GM19035 (cell line): ENCODE measurements around the gene LCMT1.
A peak's percentile ranks its signal among the peaks of the same experiment; 100 is the strongest.
"Not testable (repeated sequence)": the region's sequence is repeated elsewhere in the genome, so short reads cannot be mapped to it uniquely, and the experiment has no call there.

Experiments
- ATAC-seq: cut with Tn5 transposase; IDR thresholded peaks from one replicate; pipeline ENCODE4 v1.9.1; 2021; ENCODE audit not compliant: unreplicated experiment

Gene LCMT1

DNA sequence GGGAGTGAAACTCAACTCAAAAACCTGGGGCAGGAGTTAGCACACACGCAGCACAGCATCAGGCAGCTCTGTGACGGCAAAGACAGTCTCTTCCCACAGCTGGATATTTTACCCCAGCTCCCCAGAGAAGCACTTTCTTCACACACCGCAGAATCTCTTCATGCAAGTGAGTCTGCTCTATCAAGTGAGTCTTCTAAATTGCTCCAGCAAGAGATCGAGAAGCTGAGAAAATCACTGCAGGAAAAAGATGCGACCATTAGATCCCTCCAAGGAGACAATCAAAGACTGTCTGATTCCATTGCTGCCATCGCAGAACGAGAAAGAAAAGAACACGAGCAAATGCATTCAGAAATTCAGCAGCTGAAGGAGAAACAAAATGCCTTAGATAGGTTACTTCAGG, 16.9 kb upstream of the LCMT1 start:
- ATAC-seq, result no peak

DNA sequence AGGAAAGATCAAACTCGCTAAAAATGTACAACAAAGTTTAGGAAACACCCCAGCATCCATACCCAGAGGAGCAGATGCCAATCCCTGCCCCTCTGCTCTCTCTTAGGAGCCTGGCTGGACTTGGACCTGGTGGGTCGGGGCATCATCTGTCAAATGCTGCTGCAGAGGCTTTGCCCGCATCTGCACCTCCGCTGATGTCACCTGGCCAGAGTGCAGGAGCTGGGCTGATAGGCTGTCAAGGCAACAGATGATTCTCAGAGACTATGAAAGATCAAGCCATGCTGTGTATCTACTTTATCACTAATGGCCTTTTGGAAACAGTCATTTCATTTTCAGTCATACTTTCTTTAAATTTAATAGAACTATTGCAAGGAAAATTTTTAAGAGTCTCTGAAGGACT, 15.9 kb upstream of the LCMT1 start:
- no peak for ATAC-seq

GRCh38 chr16:25097276-25097975, 14.1 kb upstream of the LCMT1 start:
- no peak for ATAC-seq

GRCh38 chr16:25100511-25100910, 11.0 kb upstream of the LCMT1 start:
- ATAC-seq, result no peak

GRCh38 chr16:25106567-25107465, 4.7 kb upstream of the LCMT1 start:
- peak; percentile 49 for ATAC-seq

GRCh38 chr16:25107466-25107792, 4.1 kb upstream of the LCMT1 start:
- no peak for ATAC-seq

DNA sequence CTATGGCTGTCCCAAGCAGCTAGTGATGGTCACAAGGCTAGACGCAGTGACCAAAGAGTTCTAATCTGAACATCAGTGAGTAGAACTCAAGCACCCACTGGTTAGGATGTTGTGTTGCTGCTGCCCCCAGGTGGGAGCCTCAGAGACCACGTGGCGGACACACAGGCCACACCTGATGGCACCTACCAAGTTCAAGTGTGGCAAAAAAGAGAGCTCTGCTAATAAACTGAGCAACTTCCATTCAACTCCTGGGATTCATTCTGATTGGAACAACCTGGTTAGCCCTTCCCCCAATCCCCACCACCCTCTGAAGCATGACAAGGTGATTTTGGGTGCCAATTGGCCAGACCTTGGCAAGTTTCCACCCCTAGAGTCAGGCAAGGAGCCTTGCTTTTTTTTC, 3.5 kb upstream of the LCMT1 start:
- no peak for ATAC-seq

DNA sequence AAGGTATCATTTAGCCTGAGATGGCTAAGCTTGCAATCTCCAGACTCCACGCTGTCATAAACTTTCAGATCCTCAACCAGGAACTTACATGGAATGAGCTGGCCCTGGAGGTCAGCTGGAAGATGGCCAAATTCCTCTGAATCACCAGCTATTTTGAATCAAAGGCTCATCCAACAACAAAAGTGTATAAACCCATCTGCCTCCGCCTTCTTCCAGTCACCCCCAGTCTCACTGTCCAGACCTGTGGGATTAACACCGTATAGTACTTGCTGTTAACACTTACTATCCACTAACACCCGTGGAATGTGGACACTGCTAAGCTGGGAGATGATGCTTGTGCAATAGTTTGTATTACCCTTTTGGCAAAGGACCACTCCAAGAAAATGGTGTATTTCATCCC, 1.9 kb upstream of the LCMT1 start:
- no peak for ATAC-seq

- ATAC-seq, result no peak
Measured at GRCh38 chr16:25110387-25110947, 1.1 kb upstream of the LCMT1 start.

DNA sequence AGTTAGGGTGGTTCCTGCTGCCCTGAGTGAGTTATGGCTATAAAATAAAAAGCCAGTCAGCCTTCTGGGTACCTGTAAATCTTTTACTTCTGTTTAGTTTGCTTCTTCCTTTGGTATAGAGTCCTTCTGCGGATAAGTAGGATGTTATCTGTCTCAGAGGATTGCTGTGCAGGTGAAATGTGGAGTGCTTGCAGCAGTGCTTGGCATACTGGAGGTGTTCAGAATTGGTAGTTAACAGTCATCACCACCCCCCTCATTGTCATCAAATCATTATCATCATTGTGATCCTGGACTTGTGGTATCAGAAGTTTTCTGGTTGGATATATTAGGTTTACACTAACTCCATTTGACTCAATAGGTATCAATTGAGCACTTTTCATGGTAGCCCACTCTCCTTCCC, 2.6 kb downstream of the LCMT1 start:
- ATAC-seq, result no peak

DNA sequence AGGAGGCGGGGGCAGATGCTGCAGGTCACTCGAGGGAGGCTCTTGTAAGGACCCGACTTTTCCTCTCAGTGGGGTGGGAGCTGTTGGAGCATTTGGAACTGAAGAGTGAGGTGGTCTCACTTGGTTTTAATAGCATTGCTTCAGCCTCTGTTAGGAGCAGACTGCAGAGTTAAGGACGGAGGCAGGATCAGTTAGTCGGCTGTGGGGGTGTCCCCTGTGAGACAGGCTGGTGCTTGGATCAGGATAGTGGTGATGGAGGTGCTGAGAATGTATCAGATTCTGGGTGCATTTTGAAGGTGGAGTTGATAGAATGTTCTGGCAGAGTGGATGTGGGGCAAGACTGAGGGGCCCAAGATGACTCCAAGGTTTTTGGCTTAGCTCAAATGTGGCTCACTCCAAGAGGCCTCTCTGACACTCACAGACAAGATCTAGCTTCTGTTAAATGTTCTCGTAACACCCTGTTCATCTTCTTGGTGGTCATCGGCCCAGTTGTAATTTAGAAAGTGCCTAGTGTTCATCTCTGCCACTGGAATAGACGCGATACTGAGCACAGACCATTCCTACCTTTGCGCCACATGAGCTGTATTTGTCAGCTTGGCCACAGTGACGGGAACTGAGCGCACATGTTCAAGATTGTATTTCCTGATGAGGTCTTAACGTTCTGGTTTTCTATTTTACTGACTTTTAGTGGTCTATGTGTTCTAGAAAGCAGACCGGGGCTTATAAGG, 7.5 kb downstream of the LCMT1 start:
- ATAC-seq, result no peak

GRCh38 chr16:25121824-25122600, 10.5 kb downstream of the LCMT1 start:
- ATAC-seq, result no peak

DNA sequence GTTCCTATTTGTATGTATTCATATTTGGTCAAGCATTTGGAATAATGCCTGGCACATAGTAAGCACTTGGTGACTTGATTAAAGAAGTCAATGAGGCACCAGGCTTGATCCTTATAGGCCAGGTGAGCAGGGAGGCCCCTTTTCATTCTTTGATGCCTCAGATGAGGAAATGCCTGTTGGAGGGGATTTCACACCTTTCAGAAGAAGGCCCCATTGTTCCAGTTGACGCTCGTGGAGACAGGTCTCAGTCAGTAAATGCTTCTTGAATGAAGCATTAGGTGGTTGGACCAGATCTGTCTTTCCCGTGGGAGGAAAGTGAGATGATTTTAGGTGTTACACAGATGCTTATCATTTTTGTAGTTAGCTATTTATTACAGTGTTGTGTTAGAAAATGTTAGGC, 13.0 kb downstream of the LCMT1 start:
- no peak for ATAC-seq

- ATAC-seq, result not testable (repeated sequence)
Measured at GRCh38 chr16:25126086-25126666, 14.6 kb downstream of the LCMT1 start.

- ATAC-seq, result no peak
Measured at GRCh38 chr16:25126820-25127232, 15.3 kb downstream of the LCMT1 start.

- ATAC-seq, result not testable (repeated sequence)
Measured at GRCh38 chr16:25132751-25133150, 21.2 kb downstream of the LCMT1 start.

GRCh38 chr16:25134166-25134700, 22.7 kb downstream of the LCMT1 start:
- no peak for ATAC-seq

DNA sequence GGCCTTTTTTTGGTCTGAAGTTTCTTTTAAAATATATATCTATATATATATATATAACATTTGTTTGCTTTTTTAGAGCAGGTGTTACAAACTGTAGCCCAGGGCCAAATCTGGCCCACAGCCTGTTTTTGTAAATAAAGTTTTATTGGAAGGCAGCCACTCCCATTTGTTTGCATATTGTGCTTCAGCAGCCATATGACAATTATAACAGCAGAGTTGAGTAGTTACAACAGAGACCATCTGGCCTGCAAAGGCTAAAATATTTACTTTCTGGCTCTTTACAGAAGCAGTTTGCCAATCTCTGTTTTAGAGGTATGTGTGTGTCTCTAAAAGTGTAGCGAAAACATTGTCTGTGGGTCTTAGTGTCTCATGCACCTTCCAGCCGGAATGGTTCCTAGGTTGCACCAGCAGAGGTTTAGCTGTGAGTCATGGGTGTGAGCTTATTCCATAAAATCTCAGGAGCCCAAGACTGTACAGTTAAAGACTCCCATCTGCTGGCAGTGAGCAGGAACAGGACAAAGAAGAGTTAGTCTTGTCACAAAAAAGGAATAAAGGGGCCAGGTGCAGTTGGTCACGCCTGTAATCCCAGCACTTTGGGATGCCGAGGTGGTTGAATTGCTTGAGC, 23.8 kb downstream of the LCMT1 start:
- ATAC-seq, result no peak

DNA sequence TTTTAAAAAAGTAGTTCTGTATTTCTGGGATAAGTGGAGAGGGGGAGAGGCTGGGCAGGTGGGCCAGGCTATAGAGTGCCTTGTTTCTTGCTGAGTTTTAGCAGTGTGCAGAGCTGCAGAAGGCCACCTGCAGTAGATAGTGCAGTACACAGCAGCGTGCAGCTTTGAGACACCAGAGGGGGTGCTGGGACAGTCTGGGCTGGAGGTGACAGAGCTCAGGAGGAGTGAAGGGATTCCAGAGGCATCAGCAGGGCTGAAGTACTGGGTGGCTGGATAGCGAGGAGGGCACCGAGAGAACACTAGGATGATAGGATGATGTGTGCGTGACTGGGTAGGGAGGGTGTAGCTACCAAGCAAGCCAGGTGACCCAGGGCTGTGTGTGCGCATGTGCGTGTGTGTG, 26.6 kb downstream of the LCMT1 start:
- no peak for ATAC-seq

DNA sequence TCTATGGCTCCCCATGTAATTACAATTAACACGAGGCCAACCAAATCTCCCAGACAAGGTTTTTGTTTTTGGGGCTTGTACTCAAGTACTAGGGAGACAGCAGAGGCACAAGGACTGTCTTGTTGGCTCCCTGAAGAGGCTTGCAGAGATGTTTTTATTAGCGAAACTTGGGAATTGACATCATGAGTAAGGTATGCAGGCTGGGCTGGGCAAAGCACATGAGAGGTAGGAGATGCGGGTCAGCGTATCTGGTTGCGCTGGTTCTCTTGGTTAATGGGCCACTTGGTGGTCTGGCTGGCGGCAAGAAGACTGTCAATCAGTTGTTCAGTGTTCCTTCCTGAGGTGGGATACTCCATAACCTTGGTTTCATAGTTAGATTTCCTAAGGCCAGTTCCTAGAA, 28.9 kb downstream of the LCMT1 start:
- ATAC-seq, result no peak
